ENCODE results near the gene SCLY.
"Not testable (repeated sequence)": the region's sequence is repeated elsewhere in the genome, so short reads cannot be mapped to it uniquely, and the experiment has no call there.

SCLY gene

GRCh38 chr2:238107525-238108422 is 47.0 kb downstream of the SCLY start:
- peak overlapping the region in 1 of 2 donors; percentile 43 for H3K9ac ChIP-seq (ENCODE audit: low read depth in 1 of 2, low read length in 2 of 2)
- H3K4me3 ChIP-seq (ENCODE audit: low read depth in 1 of 2, low read length in 2 of 2), result peak overlapping the region; percentile 54 to 62
- H3K27ac ChIP-seq (ENCODE audit: low read depth, low read length), result no peak overlapping the region
- no peaks in the 10 kb centered on the region for H3K27me3 ChIP-seq (ENCODE audit: control insufficient read depth in 1 of 2, insufficient read depth in 2 of 2, low read length in 2 of 2)
- no peaks in the 10 kb centered on the region for H3K36me3 ChIP-seq (ENCODE audit: control insufficient read depth in 1 of 2, insufficient read depth in 2 of 2, low read length in 2 of 2)
- no peaks in the 10 kb centered on the region for H3K9me3 ChIP-seq (ENCODE audit: control insufficient read depth in 1 of 2, low read length in 2 of 2)
- peaks cover 9 to 20% of the 10 kb centered on the region in 2 donors for H3K4me1 ChIP-seq (ENCODE audit: control insufficient read depth in 1 of 2, insufficient read depth in 2 of 2, low read length in 2 of 2)

DNA sequence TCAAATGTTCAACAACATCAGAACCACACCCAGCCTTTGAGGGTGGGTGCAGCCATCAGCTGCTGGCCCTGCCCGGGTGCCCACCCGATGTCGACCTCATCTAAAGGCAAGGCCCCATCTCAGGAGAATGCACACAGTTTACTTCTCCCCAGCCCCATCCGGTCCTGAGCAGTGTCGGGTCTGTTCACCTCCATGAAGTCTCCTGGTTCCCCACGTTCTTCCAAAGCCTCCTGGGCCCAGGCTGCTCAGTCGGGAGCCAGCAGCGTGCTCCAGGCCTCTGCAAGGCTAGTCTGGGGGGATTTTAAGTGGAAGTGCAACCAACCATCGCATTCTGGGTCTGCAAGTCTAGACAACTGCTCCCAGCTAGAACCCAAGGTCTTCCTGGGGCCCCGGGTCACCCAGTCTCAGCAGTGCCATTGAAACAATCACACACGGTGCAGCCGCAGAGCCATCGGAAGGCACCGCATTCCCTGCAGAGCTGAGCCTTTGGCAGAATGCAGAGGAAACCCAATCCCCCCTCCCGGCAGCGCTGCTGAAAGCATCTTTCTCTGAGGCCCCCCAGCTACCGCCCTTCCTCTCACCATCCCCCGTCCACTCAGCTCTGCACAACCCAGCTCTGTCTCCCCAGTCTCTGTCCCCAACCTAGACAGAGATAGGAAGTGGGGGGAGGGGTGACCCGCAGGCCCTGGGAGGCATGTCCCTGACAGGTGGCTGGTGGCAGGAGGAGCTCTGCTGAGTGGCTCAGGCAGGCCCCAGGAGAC is 47.8 kb downstream of the SCLY start:
- H3K36me3 ChIP-seq (ENCODE audit: control insufficient read depth in 1 of 2, insufficient read depth in 2 of 2, low read length in 2 of 2), result no peaks in the 10 kb centered on the region
- H3K27me3 ChIP-seq (ENCODE audit: control insufficient read depth in 1 of 2, insufficient read depth in 2 of 2, low read length in 2 of 2), result no peaks in the 10 kb centered on the region
- no peak overlapping the region for H3K9ac ChIP-seq (ENCODE audit: low read depth in 1 of 2, low read length in 2 of 2)
- no peak overlapping the region for H3K4me3 ChIP-seq (ENCODE audit: low read depth in 1 of 2, low read length in 2 of 2)
- H3K27ac ChIP-seq (ENCODE audit: low read depth, low read length), result no peak overlapping the region
- H3K4me1 ChIP-seq (ENCODE audit: control insufficient read depth in 1 of 2, insufficient read depth in 2 of 2, low read length in 2 of 2), result peaks cover 9 to 20% of the 10 kb centered on the region in 2 donors
- no peaks in the 10 kb centered on the region for H3K9me3 ChIP-seq (ENCODE audit: control insufficient read depth in 1 of 2, low read length in 2 of 2)

DNA sequence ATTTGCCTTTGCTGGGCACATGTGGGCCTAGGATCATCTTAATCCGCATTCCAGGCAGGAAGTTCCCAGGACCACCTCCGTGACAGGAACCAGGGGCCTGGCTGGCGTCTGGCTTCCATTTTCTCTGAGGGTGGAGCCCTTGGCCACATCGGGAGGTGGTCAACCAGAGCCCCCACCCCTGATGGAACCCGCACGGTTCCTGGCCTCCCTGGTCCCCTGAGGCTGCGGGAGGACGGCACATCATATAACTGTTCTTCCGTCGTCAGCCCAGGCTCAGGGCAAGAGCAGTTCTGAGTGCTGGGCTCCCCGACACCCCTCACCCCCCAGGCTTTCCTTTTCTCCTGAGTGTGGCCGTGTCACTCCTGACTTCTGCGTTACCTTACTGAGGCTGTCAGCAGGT is 52.8 kb downstream of the SCLY start:
- Histone ChIP-seq H3K27me3 (ENCODE audit: control insufficient read depth in 1 of 2, insufficient read depth in 2 of 2, low read length in 2 of 2) (peaks cover 0 to 4% of the 10 kb centered on the region in 2 donors), H3K27ac (ENCODE audit: low read depth, low read length) (no peak overlapping the region), H3K9me3 (ENCODE audit: control insufficient read depth in 1 of 2, low read length in 2 of 2) (no peaks in the 10 kb centered on the region), H3K36me3 (ENCODE audit: control insufficient read depth in 1 of 2, insufficient read depth in 2 of 2, low read length in 2 of 2) (no peaks in the 10 kb centered on the region), H3K9ac (ENCODE audit: low read depth in 1 of 2, low read length in 2 of 2) (no peak overlapping the region), H3K4me3 (ENCODE audit: low read depth in 1 of 2, low read length in 2 of 2) (no peak overlapping the region), H3K4me1 (ENCODE audit: control insufficient read depth in 1 of 2, insufficient read depth in 2 of 2, low read length in 2 of 2) (peaks cover 0 to 2% of the 10 kb centered on the region in 2 donors)

- Histone ChIP-seq H3K27me3 (ENCODE audit: control insufficient read depth in 1 of 2, insufficient read depth in 2 of 2, low read length in 2 of 2) (peaks cover 0 to 6% of the 10 kb centered on the region in 2 donors), H3K4me3 (ENCODE audit: low read depth in 1 of 2, low read length in 2 of 2) (no peak overlapping the region), H3K4me1 (ENCODE audit: control insufficient read depth in 1 of 2, insufficient read depth in 2 of 2, low read length in 2 of 2) (no peaks in the 10 kb centered on the region), H3K9ac (ENCODE audit: low read depth in 1 of 2, low read length in 2 of 2) (no peak overlapping the region), H3K27ac (ENCODE audit: low read depth, low read length) (no peak overlapping the region), H3K9me3 (ENCODE audit: control insufficient read depth in 1 of 2, low read length in 2 of 2) (no peaks in the 10 kb centered on the region), H3K36me3 (ENCODE audit: control insufficient read depth in 1 of 2, insufficient read depth in 2 of 2, low read length in 2 of 2) (no peaks in the 10 kb centered on the region)
Measured at GRCh38 chr2:238114331-238114841, 53.6 kb downstream of the SCLY start.

DNA sequence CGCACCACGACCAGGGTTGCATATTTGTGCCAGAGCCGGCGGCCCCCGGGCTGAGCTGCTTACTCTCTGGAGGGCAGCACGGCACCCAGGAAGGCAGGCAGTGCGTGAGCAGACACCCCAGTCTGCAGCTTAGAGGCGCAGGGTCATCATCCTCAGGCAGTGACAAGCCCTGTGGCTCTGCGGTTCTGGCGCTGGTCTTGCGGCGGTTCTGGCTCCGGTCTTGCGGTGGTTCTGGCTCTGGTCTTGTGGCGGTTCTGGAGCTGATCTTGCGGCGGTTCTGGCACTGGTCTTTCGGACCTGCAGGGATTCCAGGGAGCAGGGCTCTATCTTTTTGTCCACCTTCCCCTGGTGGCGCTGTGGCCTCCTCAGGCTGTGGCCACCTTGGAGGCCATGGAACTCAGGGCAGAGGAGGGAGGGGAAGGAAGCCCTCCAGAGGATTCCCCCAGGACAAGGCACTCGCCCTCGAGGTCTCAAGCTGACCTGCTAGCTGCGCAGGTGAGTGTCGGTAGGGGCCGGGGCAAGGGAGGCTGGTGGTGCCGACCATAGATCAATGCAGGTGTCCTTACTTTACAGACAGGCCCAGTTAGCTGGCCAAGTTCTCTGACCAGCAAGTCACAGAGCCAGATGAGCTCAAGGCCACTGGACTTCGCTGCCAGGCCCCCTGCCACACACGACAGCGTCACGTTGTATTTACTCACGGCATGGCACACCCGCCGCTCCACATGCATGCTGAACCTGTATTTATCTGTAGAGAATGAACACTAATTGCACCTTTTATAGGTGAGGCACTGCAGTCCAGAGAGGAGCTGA is 54.3 kb downstream of the SCLY start:
- no peaks in the 10 kb centered on the region for H3K36me3 ChIP-seq (ENCODE audit: control insufficient read depth in 1 of 2, insufficient read depth in 2 of 2, low read length in 2 of 2)
- H3K27me3 ChIP-seq (ENCODE audit: control insufficient read depth in 1 of 2, insufficient read depth in 2 of 2, low read length in 2 of 2), result peaks cover 0 to 12% of the 10 kb centered on the region in 2 donors
- no peaks in the 10 kb centered on the region for H3K9me3 ChIP-seq (ENCODE audit: control insufficient read depth in 1 of 2, low read length in 2 of 2)
- H3K27ac ChIP-seq (ENCODE audit: low read depth, low read length), result no peak overlapping the region
- no peak overlapping the region for H3K9ac ChIP-seq (ENCODE audit: low read depth in 1 of 2, low read length in 2 of 2)
- no peak overlapping the region for H3K4me3 ChIP-seq (ENCODE audit: low read depth in 1 of 2, low read length in 2 of 2)
- H3K4me1 ChIP-seq (ENCODE audit: control insufficient read depth in 1 of 2, insufficient read depth in 2 of 2, low read length in 2 of 2), result no peaks in the 10 kb centered on the region

DNA sequence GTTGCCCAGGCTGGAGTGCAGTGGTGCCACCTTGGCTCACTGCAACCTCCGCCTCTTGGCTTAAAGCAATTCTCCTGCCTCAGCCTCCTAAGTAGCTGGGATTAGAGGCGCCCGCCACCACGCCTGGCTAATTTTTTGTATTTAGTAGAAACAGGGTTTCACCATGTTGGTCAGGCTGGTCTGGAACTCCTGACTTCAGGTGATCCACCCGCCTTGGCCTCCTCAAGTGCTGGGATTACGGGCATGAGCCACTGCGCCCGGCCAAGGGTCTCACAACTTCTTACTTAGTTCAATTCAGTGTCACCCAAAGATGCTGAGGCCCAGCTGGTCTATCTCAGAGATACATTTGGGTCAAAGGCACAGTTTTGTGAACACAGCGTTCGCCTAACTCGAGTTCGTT is 54.9 kb downstream of the SCLY start:
- not testable (repeated sequence) for H3K9ac ChIP-seq (ENCODE audit: low read depth in 1 of 2, low read length in 2 of 2); H3K4me3 ChIP-seq (ENCODE audit: low read depth in 1 of 2, low read length in 2 of 2); H3K36me3 ChIP-seq (ENCODE audit: control insufficient read depth in 1 of 2, insufficient read depth in 2 of 2, low read length in 2 of 2); H3K27ac ChIP-seq (ENCODE audit: low read depth, low read length); H3K9me3 ChIP-seq (ENCODE audit: control insufficient read depth in 1 of 2, low read length in 2 of 2); H3K4me1 ChIP-seq (ENCODE audit: control insufficient read depth in 1 of 2, insufficient read depth in 2 of 2, low read length in 2 of 2)
- peaks cover 0 to 12% of the 10 kb centered on the region in 2 donors for H3K27me3 ChIP-seq (ENCODE audit: control insufficient read depth in 1 of 2, insufficient read depth in 2 of 2, low read length in 2 of 2)

DNA sequence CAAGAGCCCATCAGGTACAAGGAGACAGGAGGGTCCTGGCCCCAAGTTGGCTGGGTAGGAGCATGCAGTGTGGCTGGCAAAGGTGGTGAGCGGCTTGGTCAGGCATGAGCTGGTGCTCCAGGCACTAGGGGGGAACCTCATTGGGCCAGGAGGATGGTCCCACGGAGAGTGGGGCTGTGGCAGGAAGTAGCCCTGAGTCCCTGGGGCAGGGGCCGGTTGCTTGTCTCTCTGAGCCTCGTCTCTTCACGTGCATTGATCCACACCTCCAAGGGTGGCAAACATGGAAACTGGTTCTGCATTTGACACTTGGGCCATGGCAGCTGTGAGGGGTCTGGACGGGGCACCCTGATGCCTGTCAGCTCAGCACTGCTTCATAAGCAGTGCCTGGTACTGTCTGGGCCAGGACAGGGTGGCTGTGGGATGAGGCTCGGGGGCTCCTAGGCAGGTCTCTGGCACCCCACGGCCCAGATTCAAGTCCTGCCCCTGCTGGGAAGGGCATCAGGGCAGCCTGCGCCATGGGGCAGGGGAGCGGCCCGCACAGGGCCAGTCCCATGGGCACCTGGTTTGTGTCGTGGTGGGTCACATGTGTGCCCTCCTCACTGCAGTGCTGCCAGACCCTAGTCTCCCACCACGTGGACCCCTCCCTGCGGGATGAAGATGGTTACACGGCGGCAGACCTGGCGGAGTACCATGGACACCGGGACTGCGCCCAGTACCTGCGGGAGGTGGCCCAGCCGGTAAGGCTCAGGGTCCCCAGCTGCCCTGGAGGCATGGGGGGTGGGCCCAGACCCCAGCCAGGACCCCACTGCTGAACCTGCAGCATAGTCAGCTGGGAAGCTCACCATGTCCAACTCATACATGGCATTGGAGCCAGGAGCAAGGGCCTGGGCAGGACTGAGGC is 55.7 kb downstream of the SCLY start:
- no peaks in the 10 kb centered on the region for H3K4me1 ChIP-seq (ENCODE audit: control insufficient read depth in 1 of 2, insufficient read depth in 2 of 2, low read length in 2 of 2)
- H3K9me3 ChIP-seq (ENCODE audit: control insufficient read depth in 1 of 2, low read length in 2 of 2), result no peaks in the 10 kb centered on the region
- no peaks in the 10 kb centered on the region for H3K36me3 ChIP-seq (ENCODE audit: control insufficient read depth in 1 of 2, insufficient read depth in 2 of 2, low read length in 2 of 2)
- no peak overlapping the region for H3K4me3 ChIP-seq (ENCODE audit: low read depth in 1 of 2, low read length in 2 of 2)
- H3K9ac ChIP-seq (ENCODE audit: low read depth in 1 of 2, low read length in 2 of 2), result no peak overlapping the region
- no peak overlapping the region for H3K27ac ChIP-seq (ENCODE audit: low read depth, low read length)
- peaks cover 0 to 12% of the 10 kb centered on the region in 2 donors for H3K27me3 ChIP-seq (ENCODE audit: control insufficient read depth in 1 of 2, insufficient read depth in 2 of 2, low read length in 2 of 2)

DNA sequence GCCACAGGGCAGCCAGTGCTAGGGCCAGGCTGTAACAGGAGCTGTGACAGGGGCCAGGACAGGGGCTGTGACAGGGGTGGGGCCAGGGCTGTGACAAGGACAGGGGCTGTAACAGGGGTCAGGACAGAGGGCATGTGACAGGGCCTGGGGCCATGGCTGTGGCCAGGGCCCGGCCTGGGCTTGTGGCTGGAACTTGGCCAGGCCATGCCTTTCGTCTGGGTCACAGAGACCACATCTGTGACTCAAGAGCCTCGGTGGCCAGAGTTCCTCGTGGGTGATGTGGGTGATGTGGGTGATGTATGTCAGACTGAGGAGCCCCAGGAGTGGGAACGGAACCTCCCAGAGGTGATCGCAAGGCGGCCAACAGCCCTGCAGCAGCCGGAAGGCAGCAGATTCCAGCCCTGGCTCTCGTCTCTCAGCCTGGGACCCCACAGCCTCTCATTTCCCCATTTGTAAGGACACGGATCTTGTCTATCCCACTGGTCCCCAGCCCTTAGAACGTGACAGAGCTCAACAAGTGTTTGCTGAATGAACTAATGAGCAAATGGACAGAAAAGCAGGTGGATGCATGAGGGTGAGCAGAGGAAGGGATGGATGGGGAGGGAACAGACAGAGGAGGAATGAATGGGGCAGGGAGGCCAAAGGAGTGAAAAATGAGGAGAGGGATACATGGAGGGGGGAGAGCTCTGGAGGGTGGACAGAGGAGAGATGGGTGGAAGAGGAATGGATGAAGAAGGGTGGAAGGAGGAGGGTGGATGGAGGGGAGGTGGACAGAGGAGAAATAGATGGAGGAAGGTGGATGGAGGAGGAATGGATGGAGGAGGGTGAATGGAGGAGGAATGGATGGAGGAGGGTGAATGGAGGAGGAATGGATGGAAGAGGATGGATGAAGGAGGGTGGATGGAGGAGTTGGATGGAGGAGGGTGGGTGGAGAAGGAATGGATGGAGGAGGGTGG is 56.7 kb downstream of the SCLY start:
- H3K27me3 ChIP-seq (ENCODE audit: control insufficient read depth in 1 of 2, insufficient read depth in 2 of 2, low read length in 2 of 2), result peaks cover 0 to 12% of the 10 kb centered on the region in 2 donors
- H3K27ac ChIP-seq (ENCODE audit: low read depth, low read length), result no peak overlapping the region
- no peak overlapping the region for H3K4me3 ChIP-seq (ENCODE audit: low read depth in 1 of 2, low read length in 2 of 2)
- H3K9ac ChIP-seq (ENCODE audit: low read depth in 1 of 2, low read length in 2 of 2), result no peak overlapping the region
- no peaks in the 10 kb centered on the region for H3K4me1 ChIP-seq (ENCODE audit: control insufficient read depth in 1 of 2, insufficient read depth in 2 of 2, low read length in 2 of 2)
- no peaks in the 10 kb centered on the region for H3K9me3 ChIP-seq (ENCODE audit: control insufficient read depth in 1 of 2, low read length in 2 of 2)
- no peaks in the 10 kb centered on the region for H3K36me3 ChIP-seq (ENCODE audit: control insufficient read depth in 1 of 2, insufficient read depth in 2 of 2, low read length in 2 of 2)
